ENCODE data around the gene OR11L1.

The OR11L1 gene

DNA sequence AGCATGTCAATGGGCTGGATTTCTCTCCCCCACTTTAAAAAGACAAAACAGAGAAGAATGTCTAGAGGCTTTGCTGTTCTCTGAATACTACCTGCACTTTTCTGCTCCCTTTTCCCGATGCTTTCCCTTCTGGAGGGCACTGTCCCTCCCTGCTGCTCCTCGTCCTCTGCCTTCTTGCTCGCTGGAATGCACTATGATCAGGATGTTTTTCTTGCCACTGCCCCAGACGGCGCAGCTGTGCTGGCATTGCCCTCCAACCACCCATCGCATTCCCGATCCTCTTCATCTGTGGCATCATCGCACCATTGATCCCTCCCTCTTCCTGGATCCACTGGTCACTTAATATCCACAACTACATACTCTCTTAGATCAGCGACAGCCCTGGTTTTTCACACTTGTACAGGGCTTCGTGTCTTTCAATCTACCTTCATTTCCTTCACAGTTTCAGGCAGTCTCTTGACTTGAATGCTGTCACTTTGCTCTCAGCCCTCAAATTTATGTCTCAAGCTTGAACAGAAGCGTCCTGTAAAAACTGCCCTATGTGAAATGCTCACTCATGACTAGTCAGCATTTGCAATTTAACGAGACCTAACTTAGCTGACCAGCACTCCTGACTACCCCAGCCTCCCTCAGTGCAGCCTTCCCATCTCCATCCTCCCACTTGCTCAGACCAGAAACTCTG lies 3.5 kb upstream of the OR11L1 start (continued):
- no peak for TF ChIP-seq RBAK (tag by site-specific recombination; IDR thresholded peaks at IDR 0.05)
- no peak for TF ChIP-seq ZBTB21 (tag by site-specific recombination; IDR thresholded peaks at IDR 0.05)

DNA sequence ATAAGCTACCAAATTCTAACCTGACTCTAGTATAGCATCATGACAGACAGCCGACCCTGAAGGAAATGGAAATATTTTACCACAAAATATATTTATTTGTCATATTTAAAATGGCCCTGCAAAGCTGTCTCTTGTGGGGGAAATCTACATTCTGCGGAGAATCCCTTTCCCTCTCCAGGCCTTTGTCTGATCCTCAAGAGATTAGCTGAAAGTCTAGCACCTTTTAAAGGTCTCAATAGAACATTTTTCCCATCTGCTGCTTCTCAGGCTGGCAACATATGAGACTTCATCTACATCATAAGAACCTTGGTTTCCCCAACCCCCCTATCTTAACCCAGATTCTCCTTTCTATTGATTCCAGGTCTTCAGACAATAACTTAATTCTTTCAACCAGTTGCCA lies 1.7 kb upstream of the OR11L1 start:
- Histone ChIP-seq H3K27ac (ENCODE audit: extremely low read depth, low read depth, low read length) (no peak overlapping the region), H3K4me3 (ENCODE audit: low read depth, low read length) (no peak overlapping the region), H3K9me3 (ENCODE audit: control insufficient read depth, insufficient read depth, low read depth, low read length) (no peaks in the 10 kb centered on the region), H3K36me3 (ENCODE audit: control insufficient read depth in 2 of 2, insufficient read depth in 1 of 2, low read length in 2 of 2) (no peaks in the 10 kb centered on the region), H3K4me1 (ENCODE audit: control insufficient read depth, insufficient read depth, low read length) (no peaks in the 10 kb centered on the region)
- TF ChIP-seq, protein P1, sequence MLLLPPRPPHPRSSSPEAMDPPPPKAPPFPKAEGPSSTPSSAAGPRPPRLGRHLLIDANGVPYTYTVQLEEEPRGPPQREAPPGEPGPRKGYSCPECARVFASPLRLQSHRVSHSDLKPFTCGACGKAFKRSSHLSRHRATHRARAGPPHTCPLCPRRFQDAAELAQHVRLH (tag by site-specific recombination; IDR thresholded peaks at IDR 0.05) = no peak
- TF ChIP-seq ZNF785 (tag by site-specific recombination; IDR thresholded peaks at IDR 0.05) (no peak), SALL2 (tag by site-specific recombination; IDR thresholded peaks at IDR 0.05; ENCODE audit: borderline replicate concordance) (no peak), ZNF24 (tag by site-specific recombination; IDR thresholded peaks at IDR 0.05) (no peak), SCRT1 (tag by site-specific recombination; IDR thresholded peaks at IDR 0.05; ENCODE audit: borderline replicate concordance) (no peak), ZNF423 (tag by site-specific recombination; IDR thresholded peaks at IDR 0.05) (no peak), YY2 (tag by site-specific recombination; IDR thresholded peaks at IDR 0.05) (no peak), ZEB2 (tag by site-specific recombination; IDR thresholded peaks at IDR 0.05) (no peak), RBAK (tag by site-specific recombination; IDR thresholded peaks at IDR 0.05) (no peak), ZNF521 (tag by site-specific recombination; IDR thresholded peaks at IDR 0.05) (no peak), ZNF529 (tag by site-specific recombination; IDR thresholded peaks at IDR 0.05; ENCODE audit: insufficient replicate concordance) (no peak), WT1 (tag by site-specific recombination; IDR thresholded peaks at IDR 0.05) (no peak)
- ChIA-PET POLR2A (no interaction called here), CTCF (no interaction called here)

DNA sequence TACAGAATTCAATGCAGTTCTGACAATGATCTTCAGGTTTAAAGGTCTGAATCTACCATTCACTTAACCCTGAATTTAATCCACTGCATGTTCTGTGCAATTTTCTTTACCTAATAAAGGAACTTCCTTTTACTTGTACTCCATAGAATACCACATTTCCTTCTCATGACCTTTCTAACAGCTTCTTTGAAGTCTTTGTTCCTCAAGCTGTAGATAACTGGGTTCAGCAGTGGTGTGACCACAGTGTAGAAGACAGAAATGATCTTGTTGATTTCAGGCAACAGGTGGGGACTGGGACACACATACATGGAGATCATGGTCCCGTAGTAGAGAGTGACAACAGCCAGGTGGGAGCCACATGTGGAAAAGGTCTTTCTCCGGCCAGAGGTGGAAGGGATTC lies 878 bp downstream of the OR11L1 start:
- POLR2A ChIA-PET = no interaction called here

More for the DNA sequence above, 878 bp downstream of the OR11L1 start:
- H3K27ac ChIP-seq (ENCODE audit: extremely low read depth, low read depth, low read length) = no peak overlapping the region
- no peaks in the 10 kb centered on the region for H3K36me3 ChIP-seq (ENCODE audit: control insufficient read depth in 2 of 2, insufficient read depth in 1 of 2, low read length in 2 of 2)
- CTCF ChIA-PET = no interaction called here
- H3K4me3 ChIP-seq (ENCODE audit: low read depth, low read length) = no peak overlapping the region
- TF ChIP-seq ZNF223 (tag by site-specific recombination; IDR thresholded peaks at IDR 0.05) = no peak
- no peak for TF ChIP-seq ZFP3 (tag by site-specific recombination; IDR thresholded peaks at IDR 0.05; ENCODE audit: low read depth)
- TF ChIP-seq ZNF302 (tag by site-specific recombination; IDR thresholded peaks at IDR 0.05; ENCODE audit: low read depth) = no peak
- no peak for TF ChIP-seq SP7 (tag by site-specific recombination; IDR thresholded peaks at IDR 0.05)
- TF ChIP-seq YY1 (tag by site-specific recombination; IDR thresholded peaks at IDR 0.05) = no peak
- no peak for TF ChIP-seq ZNF623 (tag by site-specific recombination; IDR thresholded peaks at IDR 0.05)
- TF ChIP-seq ZNF830 (tag by site-specific recombination; IDR thresholded peaks at IDR 0.05; ENCODE audit: low read depth) = no peak
- TF ChIP-seq ZNF610 (tag by site-specific recombination; IDR thresholded peaks at IDR 0.05; ENCODE audit: borderline replicate concordance) = no peak
- TF ChIP-seq ZNF157 (tag by site-specific recombination; IDR thresholded peaks at IDR 0.05) = no peak
- TF ChIP-seq ZBTB7A (tag by site-specific recombination; IDR thresholded peaks at IDR 0.05; ENCODE audit: low read depth) = no peak
- TF ChIP-seq, protein P2, sequence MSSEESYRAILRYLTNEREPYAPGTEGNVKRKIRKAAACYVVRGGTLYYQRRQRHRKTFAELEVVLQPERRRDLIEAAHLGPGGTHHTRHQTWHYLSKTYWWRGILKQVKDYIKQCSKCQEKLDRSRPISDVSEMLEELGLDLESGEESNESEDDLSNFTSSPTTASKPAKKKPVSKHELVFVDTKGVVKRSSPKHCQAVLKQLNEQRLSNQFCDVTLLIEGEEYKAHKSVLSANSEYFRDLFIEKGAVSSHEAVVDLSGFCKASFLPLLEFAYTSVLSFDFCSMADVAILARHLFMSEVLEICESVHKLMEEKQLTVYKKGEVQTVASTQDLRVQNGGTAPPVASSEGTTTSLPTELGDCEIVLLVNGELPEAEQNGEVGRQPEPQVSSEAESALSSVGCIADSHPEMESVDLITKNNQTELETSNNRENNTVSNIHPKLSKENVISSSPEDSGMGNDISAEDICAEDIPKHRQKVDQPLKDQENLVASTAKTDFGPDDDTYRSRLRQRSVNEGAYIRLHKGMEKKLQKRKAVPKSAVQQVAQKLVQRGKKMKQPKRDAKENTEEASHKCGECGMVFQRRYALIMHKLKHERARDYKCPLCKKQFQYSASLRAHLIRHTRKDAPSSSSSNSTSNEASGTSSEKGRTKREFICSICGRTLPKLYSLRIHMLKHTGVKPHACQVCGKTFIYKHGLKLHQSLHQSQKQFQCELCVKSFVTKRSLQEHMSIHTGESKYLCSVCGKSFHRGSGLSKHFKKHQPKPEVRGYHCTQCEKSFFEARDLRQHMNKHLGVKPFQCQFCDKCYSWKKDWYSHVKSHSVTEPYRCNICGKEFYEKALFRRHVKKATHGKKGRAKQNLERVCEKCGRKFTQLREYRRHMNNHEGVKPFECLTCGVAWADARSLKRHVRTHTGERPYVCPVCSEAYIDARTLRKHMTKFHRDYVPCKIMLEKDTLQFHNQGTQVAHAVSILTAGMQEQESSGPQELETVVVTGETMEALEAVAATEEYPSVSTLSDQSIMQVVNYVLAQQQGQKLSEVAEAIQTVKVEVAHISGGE (tag by site-specific recombination; conservative IDR thresholded peaks at IDR 0.05; ENCODE audit: low read depth) = no peak
- H3K4me1 ChIP-seq (ENCODE audit: control insufficient read depth, insufficient read depth, low read length) = no peaks in the 10 kb centered on the region
- no peaks in the 10 kb centered on the region for H3K9me3 ChIP-seq (ENCODE audit: control insufficient read depth, insufficient read depth, low read depth, low read length)

All from HEK293 (cell line).